ENCODE results near the gene NIN.

- TF ChIP-seq CTCF (conservative IDR thresholded peaks at IDR 0.05) (no peak), EZH2 (IDR thresholded peaks at IDR 0.05; ENCODE audit: low read depth) (no peak)
Observed at GRCh38 chr14:50837850-50838470, 7.0 kb upstream of the NIN start.
